Esophagus (tissue), 2 donors: Measurements from ENCODE around the gene ASMTL. TPM values are rescaled to one million over a fixed set of nuclear protein-coding genes. Genes with fewer than 3 reads are reported as not detected.

ENCODE experiments used
- H3K27ac ChIP-seq, 2 donors: one replicate each; pipeline ENCODE4 v1.5.1; 2013; ENCODE audit warnings: low read depth in 2 of 2, mild to moderate bottlenecking in 2 of 2, inconsistent platforms in 1 of 2, low read length in 1 of 2, moderate library complexity in 1 of 2
- H3K27me3 ChIP-seq, 2 donors: one replicate each; pipeline ENCODE4 v1.6.1; 2013; ENCODE audit warnings: low read length in 2 of 2, control low read depth in 1 of 2, mild to moderate bottlenecking in 1 of 2; ENCODE audit not compliant: insufficient read depth in 2 of 2, control insufficient read depth in 1 of 2
- H3K36me3 ChIP-seq, 2 donors: one replicate each; pipeline ENCODE4 v1.6.1; 2013; ENCODE audit warnings: low read length in 1 of 2; ENCODE audit not compliant: control insufficient read depth in 2 of 2, insufficient read depth in 2 of 2
- H3K4me1 ChIP-seq, 2 donors: one replicate each; pipeline ENCODE4 v1.6.1; 2013; ENCODE audit warnings: low read length in 1 of 2; ENCODE audit not compliant: control insufficient read depth in 2 of 2, insufficient read depth in 2 of 2
- H3K4me3 ChIP-seq, 2 donors: one replicate each; pipeline ENCODE4 v1.5.1; 2013; ENCODE audit warnings: low read length in 2 of 2, mild to moderate bottlenecking in 2 of 2, low read depth in 1 of 2, moderate library complexity in 1 of 2
- H3K9me3 ChIP-seq, 2 donors: one replicate each; pipeline ENCODE4 v1.6.1; 2013; ENCODE audit warnings: mild to moderate bottlenecking in 2 of 2, low read depth in 1 of 2, low read length in 1 of 2, moderate library complexity in 1 of 2; ENCODE audit not compliant: control insufficient read depth in 2 of 2, insufficient read depth in 1 of 2
- WGBS, 2 donors: extraction: QIAGEN DNeasy Blood & Tissue Kit; methylation state at CpG; one replicate each; pipeline ENCODE4 v1.1.7; 2013; 5-methylcytosine and 5-hydroxymethylcytosine counted together
- polyA plus RNA-seq, 2 donors: library from polyadenylated mRNA; stranded (reverse); fragments of 200-250 nt; gene quantifications; one replicate each; pipeline ENCODE4 v1.2.3, GENCODE V29; 2013
- donor health status: healthy with polysubstance abuse.
- donor health status: Bipolar disorder and iron deficiency.

Gene ASMTL
- polyA plus RNA-seq, 2 donors, result 8.5 to 13.6 TPM

DNA sequence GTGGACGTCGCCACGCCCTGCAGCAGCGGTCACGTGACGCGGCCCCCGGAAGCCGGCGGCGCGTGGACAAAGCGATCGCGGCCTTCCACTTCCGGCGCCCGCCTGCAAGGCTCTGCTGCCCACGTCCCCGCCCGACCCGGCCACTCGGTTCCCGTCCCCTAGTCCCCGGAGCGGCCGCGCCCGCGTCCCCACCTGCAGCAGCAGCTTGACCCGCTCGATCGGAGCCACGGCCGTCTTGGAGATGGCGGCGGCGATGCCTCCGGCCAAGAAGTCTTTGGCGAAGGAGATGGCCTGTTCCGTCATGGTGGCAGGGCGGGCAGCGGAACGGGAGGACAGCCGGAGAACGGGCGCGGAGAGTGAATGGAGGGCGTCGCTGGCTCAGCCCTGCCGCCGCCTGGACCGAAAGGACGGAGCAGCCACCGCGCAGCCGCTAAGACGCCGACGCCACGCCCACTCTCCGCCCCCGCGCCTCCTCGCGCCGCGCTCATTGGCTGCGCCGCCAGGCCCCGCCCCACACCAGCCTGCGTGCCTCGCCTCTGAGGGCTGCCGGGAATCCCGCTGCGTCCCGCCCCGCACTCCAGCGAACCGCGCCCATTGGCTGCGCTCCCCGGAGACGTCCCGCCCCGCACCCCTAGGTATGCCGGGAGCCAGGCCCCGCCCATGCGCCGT is 60.9 kb downstream of the ASMTL start, which contains the start of gene SLC25A6:
Gene SLC25A6 (minus strand): TSS at position 407 of the 669 bp plus-strand sequence. CDS start 104 bp downstream, at position 303.
- Histone ChIP-seq H3K4me1 (peaks cover 3 to 11% of the 10 kb centered on the region in 2 donors), H3K4me3 (peak within 1 kb of the TSS; percentile 75 to 100), H3K27me3 (no peaks in the 10 kb centered on the region), H3K27ac (peak within 1 kb of the TSS; percentile 96 to 99), H3K36me3 (peaks cover 13 to 30% of the 10 kb centered on the region in 2 donors), H3K9me3 (no peaks in the 10 kb centered on the region)
- WGBS, 2 donors, result 0% methylated on average over 73 to 90 of the region's 90 CpGs

- Histone ChIP-seq H3K4me1 (peaks cover 3 to 11% of the 10 kb centered on the region in 2 donors), H3K4me3 (peak overlapping the region; percentile 75 to 100), H3K27ac (peak overlapping the region; percentile 4 to 99), H3K27me3 (no peaks in the 10 kb centered on the region), H3K9me3 (no peaks in the 10 kb centered on the region), H3K36me3 (peaks cover 19 to 32% of the 10 kb centered on the region in 2 donors)
- WGBS, 2 donors, result 0% methylated on average over 18 to 19 of the region's 19 CpGs
Measured at GRCh38 chrX:1391370-1391706, 61.4 kb downstream of the ASMTL start.

- WGBS, 2 donors, result 45 to 47% methylated on average over 30 of the region's 30 CpGs
- H3K36me3 ChIP-seq, result peaks cover 23 to 38% of the 10 kb centered on the region in 2 donors
Measured at GRCh38 chrX:1390621-1391369, 61.9 kb downstream of the ASMTL start.

GRCh38 chrX:1389993-1390285 is 62.8 kb downstream of the ASMTL start:
- Histone ChIP-seq H3K36me3 (peaks cover 24 to 46% of the 10 kb centered on the region in 2 donors), H3K27ac (no peak overlapping the region), H3K9me3 (no peaks in the 10 kb centered on the region), H3K27me3 (no peaks in the 10 kb centered on the region), H3K4me3 (no peak overlapping the region), H3K4me1 (peaks cover 0 to 8% of the 10 kb centered on the region in 2 donors)
- 85 to 90% methylated on average over 10 of the region's 10 CpGs for WGBS, 2 donors

More at GRCh38 chrX:1390621-1391369, 61.9 kb downstream of the ASMTL start:
- peaks cover 3 to 11% of the 10 kb centered on the region in 2 donors for H3K4me1 ChIP-seq
- no peaks in the 10 kb centered on the region for H3K27me3 ChIP-seq
- peak overlapping the region; percentile 75 to 100 for H3K4me3 ChIP-seq
- peak overlapping the region; percentile 4 to 99 for H3K27ac ChIP-seq
- H3K9me3 ChIP-seq, result no peaks in the 10 kb centered on the region

DNA sequence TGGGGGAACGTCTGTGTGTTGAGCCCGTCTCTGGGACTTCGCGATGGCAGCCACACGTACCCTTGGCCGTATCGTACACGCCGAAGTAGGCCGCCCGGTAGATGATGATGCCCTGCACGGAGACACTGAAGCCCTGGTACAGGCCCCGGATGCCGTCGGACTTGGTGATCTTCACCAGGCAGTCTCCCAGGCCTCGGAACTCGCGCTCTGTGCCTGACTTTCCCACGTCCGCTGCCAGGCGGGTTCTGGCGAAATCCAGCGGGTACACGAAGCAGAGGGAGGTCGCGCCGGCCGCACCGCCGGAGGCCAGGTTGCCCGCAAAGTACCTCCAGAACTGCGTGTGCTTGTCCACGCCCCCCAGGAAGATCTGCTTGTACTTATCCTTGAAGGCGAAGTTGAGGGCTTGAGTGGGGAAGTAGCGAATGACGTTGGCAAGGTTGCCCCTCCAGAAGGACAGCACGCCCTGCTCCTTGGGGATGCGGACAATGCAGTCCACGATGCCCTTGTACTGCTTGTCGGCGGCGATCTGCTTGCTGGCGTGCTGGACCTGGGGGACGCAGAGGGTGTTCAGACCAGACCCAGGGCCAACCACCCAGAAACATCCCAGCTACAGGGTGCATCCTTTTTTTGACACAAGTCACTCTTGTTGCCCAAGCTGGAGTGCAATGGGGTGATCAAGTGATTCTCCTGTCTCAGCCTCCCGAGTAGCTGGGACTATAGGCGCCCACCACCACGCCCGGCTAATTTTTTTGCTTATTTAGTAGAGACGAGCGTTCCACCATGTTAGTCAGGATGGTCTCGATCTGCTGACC is 63.3 kb downstream of the ASMTL start:
- no peak overlapping the region for H3K4me3 ChIP-seq
- 90 to 91% methylated on average over 51 of the region's 51 CpGs for WGBS, 2 donors
- H3K36me3 ChIP-seq, result peaks cover 28 to 50% of the 10 kb centered on the region in 2 donors
- no peaks in the 10 kb centered on the region for H3K9me3 ChIP-seq
- no peaks in the 10 kb centered on the region for H3K27me3 ChIP-seq
- peaks cover 0 to 8% of the 10 kb centered on the region in 2 donors for H3K4me1 ChIP-seq
- no peak overlapping the region for H3K27ac ChIP-seq

DNA sequence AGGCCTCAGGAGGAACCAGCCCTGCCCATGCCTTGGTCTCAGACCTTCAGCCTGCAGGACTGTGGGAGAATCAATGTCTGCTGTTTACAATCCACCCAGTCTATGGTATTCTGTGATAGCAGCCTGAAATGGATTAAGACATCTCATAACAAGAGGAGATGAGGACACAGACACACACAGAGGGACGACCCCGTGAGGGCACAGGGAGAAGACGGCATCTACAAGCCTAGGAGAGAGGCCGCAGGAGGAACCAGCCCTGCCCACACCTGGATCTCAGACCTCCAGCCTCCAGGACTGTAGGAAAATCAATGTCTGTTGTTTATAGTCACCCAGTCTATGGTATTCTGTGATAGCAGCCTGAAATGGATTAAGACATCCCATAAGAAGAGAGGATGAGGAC is 64.1 kb downstream of the ASMTL start:
- Histone ChIP-seq H3K4me1 (peaks cover 0 to 8% of the 10 kb centered on the region in 2 donors), H3K4me3 (no peak overlapping the region)

DNA sequence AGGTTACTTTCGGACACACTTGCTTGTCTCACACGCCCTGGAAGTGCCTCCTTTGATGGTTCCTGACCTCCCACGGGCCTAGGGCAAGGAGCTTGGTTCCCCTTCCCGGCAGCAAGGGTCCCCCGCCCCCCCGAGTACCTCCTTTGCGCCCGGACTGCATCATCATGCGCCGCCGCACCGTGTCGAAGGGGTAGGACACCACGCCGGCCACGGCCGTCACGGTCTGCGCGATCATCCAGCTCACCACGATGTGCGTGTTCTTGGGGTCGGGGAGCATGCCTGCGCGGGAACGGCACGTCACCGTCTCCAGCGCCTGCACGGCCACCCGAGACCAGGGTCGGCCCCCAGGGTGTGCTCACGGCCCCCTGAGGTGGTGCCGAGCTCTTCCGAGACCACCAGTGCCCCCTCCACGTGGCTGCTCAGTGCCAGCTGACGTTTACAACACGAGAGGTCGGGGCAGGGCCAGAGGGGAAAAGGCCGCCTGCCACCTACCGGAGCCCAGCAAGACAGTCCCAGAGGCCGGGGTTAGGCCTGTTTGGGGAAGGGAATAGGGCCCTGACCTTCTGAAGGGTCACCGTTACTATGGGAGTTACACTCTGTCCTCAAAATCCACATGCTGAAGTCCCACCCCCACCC is 65.5 kb downstream of the ASMTL start:
- Histone ChIP-seq H3K4me1 (peaks cover 0 to 8% of the 10 kb centered on the region in 2 donors), H3K27me3 (no peaks in the 10 kb centered on the region), H3K36me3 (peaks cover 28 to 53% of the 10 kb centered on the region in 2 donors), H3K27ac (no peak overlapping the region), H3K4me3 (no peak overlapping the region), H3K9me3 (no peaks in the 10 kb centered on the region)
- 95% methylated on average over 40 to 43 of the region's 43 CpGs for WGBS, 2 donors

More for the DNA sequence above, 64.1 kb downstream of the ASMTL start:
- Histone ChIP-seq H3K27me3 (no peaks in the 10 kb centered on the region), H3K9me3 (no peaks in the 10 kb centered on the region), H3K27ac (no peak overlapping the region), H3K36me3 (peaks cover 28 to 53% of the 10 kb centered on the region in 2 donors)
- 85 to 87% methylated on average over 4 of the region's 4 CpGs for WGBS, 2 donors

DNA sequence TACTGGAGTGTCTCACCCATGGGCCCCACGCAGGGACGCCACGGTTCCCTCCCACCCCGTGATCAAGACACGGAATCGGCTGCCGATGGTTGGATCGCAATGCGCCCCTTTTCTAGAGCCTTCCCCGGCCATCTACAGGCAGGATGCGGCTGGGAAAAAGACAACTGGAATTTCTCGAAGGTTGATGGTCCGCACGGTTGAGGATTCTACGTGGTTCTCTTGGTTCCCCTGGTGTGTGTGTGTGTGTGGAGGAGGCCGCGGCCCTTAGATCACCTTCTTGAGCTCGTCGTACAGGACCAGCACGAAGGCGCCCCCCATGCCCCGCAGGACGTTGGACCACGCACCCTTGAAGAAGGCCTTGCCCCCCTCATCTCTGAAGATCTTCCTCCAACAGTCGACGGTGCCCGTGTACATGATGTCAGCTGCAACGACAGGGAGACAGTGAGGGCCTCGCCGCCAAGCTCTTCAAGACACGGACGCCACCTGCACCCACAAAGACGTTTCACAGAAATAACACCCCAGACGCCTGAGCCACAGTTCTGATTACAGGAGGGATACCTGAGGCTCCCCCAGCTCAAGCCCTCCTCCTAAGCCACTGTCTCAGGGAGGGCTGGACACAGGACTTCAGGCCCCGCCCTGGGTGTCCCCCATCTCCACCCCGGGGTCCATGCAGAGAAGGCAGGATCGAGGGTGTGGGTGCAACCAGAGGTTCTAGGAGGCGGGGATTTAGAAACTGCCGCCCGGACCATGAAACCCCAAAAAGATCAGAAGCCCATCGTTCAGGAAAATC is 66.2 kb downstream of the ASMTL start:
- no peak overlapping the region for H3K27ac ChIP-seq
- H3K4me3 ChIP-seq, result no peak overlapping the region
- H3K27me3 ChIP-seq, result no peaks in the 10 kb centered on the region
- peaks cover 0 to 8% of the 10 kb centered on the region in 2 donors for H3K4me1 ChIP-seq
- H3K36me3 ChIP-seq, result peaks cover 28 to 53% of the 10 kb centered on the region in 2 donors
- no peaks in the 10 kb centered on the region for H3K9me3 ChIP-seq
- 95 to 96% methylated on average over 41 of the region's 41 CpGs for WGBS, 2 donors
